ENCODE results near the gene C1QTNF1.
"Not testable (repeated sequence)": the region's sequence is repeated elsewhere in the genome, so short reads cannot be mapped to it uniquely, and the experiment has no call there.

The C1QTNF1 gene

GRCh38 chr17:79026376-79027273, 2.7 kb downstream of the C1QTNF1 start:
- no peak for DNase-seq

GRCh38 chr17:79027274-79027924, 3.4 kb downstream of the C1QTNF1 start:
- DNase-seq, result no peak

DNA sequence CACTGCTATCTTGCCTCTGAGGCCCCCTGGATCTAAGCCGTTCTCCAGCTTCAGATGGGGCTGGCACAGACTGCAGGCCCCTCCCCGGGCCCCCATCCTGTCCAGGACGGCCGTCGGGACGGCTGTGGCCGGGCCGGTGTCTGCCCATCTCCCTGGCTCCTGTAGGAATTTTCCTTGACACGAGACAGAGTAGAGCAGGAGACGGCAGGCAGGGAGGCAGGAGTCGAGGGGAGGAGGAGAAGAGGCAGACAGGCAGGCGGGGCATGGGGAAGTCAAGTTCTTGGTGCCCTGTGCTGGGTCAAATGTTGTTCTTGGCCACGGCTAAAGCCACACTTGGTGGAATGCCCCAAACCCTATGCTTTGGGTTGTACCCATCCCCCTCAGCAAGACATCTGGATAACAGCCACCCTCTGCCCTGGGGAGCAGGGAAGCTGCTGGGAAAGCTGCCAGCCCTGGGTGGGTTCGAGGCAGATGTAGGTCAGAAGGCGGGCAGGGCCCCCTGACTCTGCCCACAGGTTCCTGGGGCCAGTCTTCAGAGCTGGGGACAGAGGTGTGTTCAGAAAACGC, 4.0 kb downstream of the C1QTNF1 start:
- DNase-seq, result no peak

DNA sequence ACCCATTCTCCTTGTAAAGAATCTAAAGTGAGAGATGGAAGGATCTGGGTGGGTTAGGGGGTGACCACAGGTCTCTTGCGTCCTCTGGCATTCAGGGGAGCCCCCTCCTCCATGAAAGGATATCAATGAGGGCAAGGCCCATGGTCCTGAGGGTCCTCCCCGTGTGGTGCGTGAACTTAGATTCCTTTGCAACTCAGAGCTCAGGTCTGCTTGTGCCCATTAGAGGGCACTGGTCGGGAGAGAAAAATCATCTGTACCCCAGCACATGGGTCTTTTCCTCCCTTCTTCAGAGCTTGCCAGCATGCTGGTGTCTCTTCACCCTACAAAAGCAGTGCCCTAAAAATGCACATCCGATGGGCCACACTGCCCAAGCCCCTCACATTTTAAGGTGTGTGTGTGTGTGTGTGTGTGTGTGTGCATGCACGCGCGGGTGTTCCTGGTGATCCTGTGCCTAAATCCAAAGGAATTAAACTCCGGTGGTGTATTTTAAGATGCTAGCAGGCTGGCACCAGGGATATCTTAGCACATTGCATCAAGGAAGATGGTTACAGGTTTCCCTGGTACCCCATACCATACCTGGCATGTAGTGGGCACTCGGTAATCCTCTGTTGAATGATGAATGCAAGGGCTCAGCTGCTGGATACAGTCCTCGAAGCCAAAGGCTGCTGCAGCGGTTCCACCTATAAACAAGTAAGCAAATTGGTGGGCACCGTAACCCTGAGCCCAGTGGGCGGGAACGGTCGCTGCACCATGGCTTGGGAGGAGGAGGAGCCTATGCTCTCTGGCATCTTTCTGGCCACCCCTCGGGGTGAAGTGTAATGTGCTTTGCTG, 4.7 kb downstream of the C1QTNF1 start:
- DNase-seq, result no peak

GRCh38 chr17:79029327-79030009, 5.5 kb downstream of the C1QTNF1 start:
- no peak for DNase-seq

- not testable (repeated sequence) for DNase-seq
Measured at GRCh38 chr17:79030636-79031035, 6.7 kb downstream of the C1QTNF1 start.

- no peak for DNase-seq
Measured at GRCh38 chr17:79031996-79032875, 8.3 kb downstream of the C1QTNF1 start.

- DNase-seq, result no peak
Measured at GRCh38 chr17:79033046-79033616, 9.2 kb downstream of the C1QTNF1 start.

DNA sequence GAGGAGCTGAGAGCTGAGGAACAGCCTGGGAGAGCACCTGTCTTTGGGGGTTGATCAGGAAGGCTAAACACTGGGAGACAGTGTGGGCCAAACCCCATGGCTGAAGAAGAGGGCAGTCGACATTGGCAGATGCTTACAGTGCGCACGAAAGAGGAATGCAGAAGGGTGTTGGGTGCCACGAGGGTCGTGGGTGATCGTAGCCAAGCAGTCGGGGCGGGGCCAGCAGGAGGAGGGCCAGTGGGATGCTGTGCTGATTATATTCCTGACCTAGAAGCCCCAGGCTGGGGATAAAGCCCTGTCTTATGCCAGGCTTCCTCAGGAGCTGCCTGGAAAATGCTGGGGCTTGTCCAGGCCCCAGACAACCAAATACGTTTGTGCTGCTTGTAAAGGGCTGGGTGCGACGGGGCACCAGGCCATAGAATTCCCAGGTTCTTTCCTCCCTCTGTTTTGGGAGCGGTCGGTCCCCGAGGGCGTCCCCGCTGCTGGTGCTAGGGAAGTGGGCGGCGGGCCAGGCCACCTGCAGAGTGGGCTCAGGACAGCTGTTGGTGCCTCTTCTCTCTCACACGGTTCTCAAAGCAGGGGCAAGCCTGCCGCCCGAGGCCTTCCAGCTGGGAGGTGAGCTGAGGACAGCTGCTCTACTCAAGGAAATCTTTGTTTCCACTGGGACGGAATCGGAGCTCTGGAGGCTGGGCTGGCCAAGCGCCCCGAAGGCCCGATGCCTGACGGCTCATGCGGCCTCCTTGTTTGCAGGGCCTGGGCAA, 10.0 kb downstream of the C1QTNF1 start:
- DNase-seq, result no peak

- DNase-seq, result no peak
Measured at GRCh38 chr17:79034931-79035485, 11.0 kb downstream of the C1QTNF1 start.

GRCh38 chr17:79035686-79036085, 11.7 kb downstream of the C1QTNF1 start:
- no peak for DNase-seq

DNA sequence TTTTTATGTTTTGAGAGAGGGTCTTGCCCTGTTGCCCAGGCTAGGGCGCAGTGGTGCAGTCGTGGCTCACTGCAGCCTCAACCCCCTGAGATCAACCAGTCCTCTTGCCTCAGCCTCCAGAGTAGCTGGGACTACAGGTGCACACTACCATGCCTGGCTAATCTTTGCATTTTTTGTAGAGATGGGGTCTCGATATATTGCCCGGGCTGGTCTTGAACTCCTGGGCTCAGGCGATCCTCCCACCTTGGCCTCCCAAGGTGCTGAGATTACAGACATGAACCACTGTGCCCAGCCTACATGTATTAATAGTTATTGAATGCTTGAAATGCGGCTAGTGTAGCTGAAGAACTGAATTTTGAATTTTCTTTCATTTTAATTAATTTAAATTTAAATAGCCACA, 12.2 kb downstream of the C1QTNF1 start:
- DNase-seq, result no peak

DNA sequence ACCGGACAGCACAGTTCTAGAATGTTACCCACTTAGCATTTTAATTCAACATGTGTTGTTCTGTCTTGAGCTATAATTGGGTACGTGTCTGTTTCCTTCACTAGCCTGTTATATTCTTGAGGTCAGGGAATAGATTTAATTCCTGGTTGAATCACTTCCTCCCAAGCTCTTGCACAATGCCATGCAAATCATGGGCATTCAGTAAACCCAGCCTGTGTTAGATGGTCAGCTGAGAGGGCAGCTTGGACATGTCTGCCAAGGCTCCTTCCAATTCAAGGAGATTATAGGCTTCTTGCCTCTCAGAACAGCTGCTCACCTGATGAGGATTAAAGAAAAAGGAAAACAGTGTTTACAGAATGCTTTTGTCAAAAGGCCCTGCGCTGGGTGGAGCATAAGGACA, 12.6 kb downstream of the C1QTNF1 start:
- DNase-seq, result no peak

GRCh38 chr17:79038545-79039135, 14.7 kb downstream of the C1QTNF1 start:
- DNase-seq, result no peak

GRCh38 chr17:79039171-79039570, 15.2 kb downstream of the C1QTNF1 start:
- DNase-seq, result no peak

- no peak for DNase-seq
Measured at GRCh38 chr17:79039886-79040285, 15.9 kb downstream of the C1QTNF1 start.

GRCh38 chr17:79041041-79041570, 17.1 kb downstream of the C1QTNF1 start:
- DNase-seq, result no peak

DNA sequence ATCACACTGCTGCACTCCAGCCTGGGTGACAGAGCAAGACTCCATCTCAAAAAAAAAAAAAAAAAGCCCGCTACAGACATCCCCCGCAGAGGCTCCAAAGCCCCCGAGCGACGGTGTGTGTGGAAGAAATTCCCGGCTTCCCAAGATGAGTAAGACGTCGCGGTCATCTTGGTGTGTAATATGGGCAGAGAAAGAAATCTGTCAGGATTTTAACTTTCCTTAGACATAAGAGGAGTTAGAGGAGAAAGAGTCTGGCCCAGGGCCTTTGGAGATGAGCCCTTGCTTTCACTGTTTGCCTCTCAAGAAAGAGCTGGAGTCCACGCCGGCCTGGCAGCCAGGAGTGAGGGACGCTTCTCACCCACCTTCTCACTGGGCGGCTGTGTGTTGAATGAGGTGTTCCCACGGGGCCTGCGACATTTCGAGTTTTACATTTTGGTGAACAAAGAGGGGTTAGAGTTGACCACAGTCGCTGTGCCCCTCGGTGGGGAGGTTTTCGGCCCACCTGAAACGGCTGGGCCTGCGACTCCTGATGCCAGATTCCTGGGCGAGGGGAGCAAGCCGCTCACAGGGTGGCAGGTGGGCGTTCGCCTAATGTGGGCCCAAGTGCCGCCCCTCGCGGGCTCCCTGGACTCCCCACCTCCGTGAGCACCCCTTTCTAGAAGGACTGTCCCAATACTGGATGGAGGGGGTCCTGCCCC, 17.9 kb downstream of the C1QTNF1 start:
- DNase-seq, result no peak
